Fibroblast of skin of back (primary cell): ENCODE data around the gene RAD51B.

ENCODE experiments used
- DNase-seq: peaks from one replicate; pipeline ENCODE4 v3.0.0-alpha.2; 2013

The RAD51B gene

GRCh38 chr14:68394118-68394763 is 574.7 kb downstream of the RAD51B start:
- no peak for DNase-seq

- DNase-seq, result no peak
Observed at GRCh38 chr14:68394764-68395143, 575.2 kb downstream of the RAD51B start.

- no peak for DNase-seq
Observed at GRCh38 chr14:68395604-68396003, 576.0 kb downstream of the RAD51B start.

- no peak for DNase-seq
Observed at GRCh38 chr14:68396461-68396860, 576.9 kb downstream of the RAD51B start.

- no peak for DNase-seq
Observed at GRCh38 chr14:68397371-68397811, 577.8 kb downstream of the RAD51B start.

GRCh38 chr14:68397822-68398221 is 578.2 kb downstream of the RAD51B start:
- peak; percentile 52 for DNase-seq

- DNase-seq, result no peak
Observed at GRCh38 chr14:68398370-68398769, 578.8 kb downstream of the RAD51B start.

- DNase-seq, result no peak
Observed at GRCh38 chr14:68399971-68400370, 580.4 kb downstream of the RAD51B start.

GRCh38 chr14:68401317-68401716 is 581.7 kb downstream of the RAD51B start:
- no peak for DNase-seq

- DNase-seq, result no peak
Observed at GRCh38 chr14:68401855-68402254, 582.3 kb downstream of the RAD51B start.

GRCh38 chr14:68402525-68403101 is 583.0 kb downstream of the RAD51B start:
- DNase-seq, result no peak

GRCh38 chr14:68403191-68404145 is 583.9 kb downstream of the RAD51B start:
- DNase-seq, result no peak

GRCh38 chr14:68404146-68404527 is 584.6 kb downstream of the RAD51B start:
- no peak for DNase-seq

- no peak for DNase-seq
Observed at GRCh38 chr14:68404652-68405183, 585.1 kb downstream of the RAD51B start.

- peak; percentile 51 for DNase-seq
Observed at GRCh38 chr14:68405961-68406360, 586.4 kb downstream of the RAD51B start.

- DNase-seq, result no peak
Observed at GRCh38 chr14:68407285-68407684, 587.7 kb downstream of the RAD51B start.

GRCh38 chr14:68407825-68408224 is 588.2 kb downstream of the RAD51B start:
- no peak for DNase-seq

- DNase-seq, result peak; percentile 30
Observed at GRCh38 chr14:68408680-68409079, 589.1 kb downstream of the RAD51B start.

GRCh38 chr14:68409387-68409786 is 589.8 kb downstream of the RAD51B start:
- DNase-seq, result no peak

- DNase-seq, result no peak
Observed at GRCh38 chr14:68412505-68413465, 593.2 kb downstream of the RAD51B start.

- no peak for DNase-seq
Observed at GRCh38 chr14:68413509-68413908, 593.9 kb downstream of the RAD51B start.

- no peak for DNase-seq
Observed at GRCh38 chr14:68414121-68414520, 594.5 kb downstream of the RAD51B start.
